ENCODE results near the gene HOXB4.

HOXB4 gene

DNA sequence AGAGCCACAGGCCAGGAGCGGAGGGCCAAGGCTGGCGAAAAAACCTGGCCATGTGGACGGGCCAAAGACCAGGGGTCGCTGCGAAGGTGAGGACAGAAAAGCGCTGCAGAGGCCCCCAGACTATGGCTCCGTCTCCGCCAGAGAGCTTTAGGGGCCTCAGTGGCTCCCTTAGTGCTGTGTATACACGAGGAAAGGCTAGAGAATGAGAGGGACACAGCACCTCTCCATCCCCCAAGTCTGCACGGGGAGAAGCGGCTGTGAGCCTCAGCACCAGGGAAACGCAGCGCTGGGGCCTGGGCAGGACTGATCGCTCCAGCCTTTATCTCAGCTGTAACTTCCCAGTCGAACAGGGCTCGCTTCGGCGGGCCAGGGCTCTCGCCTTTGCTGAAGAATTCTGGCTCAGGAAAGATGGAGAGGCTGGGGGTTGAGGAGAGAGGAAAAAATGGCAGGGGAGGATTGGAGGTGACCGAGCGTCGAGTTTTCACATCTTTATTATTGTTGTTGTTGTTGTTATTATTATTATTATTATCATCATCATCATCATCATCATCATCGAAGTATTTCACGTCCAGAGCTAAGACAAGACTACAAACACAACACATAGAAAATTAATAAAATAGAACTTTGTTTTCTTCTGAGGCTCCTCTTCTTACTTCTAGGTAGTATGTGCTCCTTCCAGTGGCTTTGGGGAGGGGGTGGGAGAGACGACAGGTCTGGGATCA, 17.3 kb upstream of the HOXB4 start:
- Histone ChIP-seq H3K79me2 (ENCODE audit: control insufficient read depth, low read length) (no peaks in the 10 kb centered on the region), H3K9me2 (replicated peaks; ENCODE audit: control insufficient read depth, low read length) (no peaks in the 10 kb centered on the region), H3K9me3 (ENCODE audit: control insufficient read depth, insufficient read depth, low read length) (no peaks in the 10 kb centered on the region), H4K20me1 (ENCODE audit: control insufficient read depth, insufficient read depth, low read depth, low read length) (peaks cover 3% of the 10 kb centered on the region; the same call in 1 of the 2 replicates), H3K36me3 (ENCODE audit: control insufficient read depth, low read length) (no peaks in the 10 kb centered on the region), H3K27me3 (ENCODE audit: control insufficient read depth, low read length) (peaks cover 73% of the 10 kb centered on the region), H3K27ac (ENCODE audit: low read depth, low read length) (no peak overlapping the region), H3K4me3 (ENCODE audit: low read length) (no peak overlapping the region), H3F3A (ENCODE audit: control insufficient read depth, insufficient read depth) (no peaks in the 10 kb centered on the region), H3K4me1 (ENCODE audit: control insufficient read depth, low read length) (peaks cover 4% of the 10 kb centered on the region; the same call in 1 of the 2 replicates), H3K4me2 (ENCODE audit: low read length) (no peak overlapping the region)
- no peak for TF ChIP-seq EZH2phosphoT487 (IDR thresholded peaks at IDR 0.05; ENCODE audit: borderline replicate concordance, low read length)

DNA sequence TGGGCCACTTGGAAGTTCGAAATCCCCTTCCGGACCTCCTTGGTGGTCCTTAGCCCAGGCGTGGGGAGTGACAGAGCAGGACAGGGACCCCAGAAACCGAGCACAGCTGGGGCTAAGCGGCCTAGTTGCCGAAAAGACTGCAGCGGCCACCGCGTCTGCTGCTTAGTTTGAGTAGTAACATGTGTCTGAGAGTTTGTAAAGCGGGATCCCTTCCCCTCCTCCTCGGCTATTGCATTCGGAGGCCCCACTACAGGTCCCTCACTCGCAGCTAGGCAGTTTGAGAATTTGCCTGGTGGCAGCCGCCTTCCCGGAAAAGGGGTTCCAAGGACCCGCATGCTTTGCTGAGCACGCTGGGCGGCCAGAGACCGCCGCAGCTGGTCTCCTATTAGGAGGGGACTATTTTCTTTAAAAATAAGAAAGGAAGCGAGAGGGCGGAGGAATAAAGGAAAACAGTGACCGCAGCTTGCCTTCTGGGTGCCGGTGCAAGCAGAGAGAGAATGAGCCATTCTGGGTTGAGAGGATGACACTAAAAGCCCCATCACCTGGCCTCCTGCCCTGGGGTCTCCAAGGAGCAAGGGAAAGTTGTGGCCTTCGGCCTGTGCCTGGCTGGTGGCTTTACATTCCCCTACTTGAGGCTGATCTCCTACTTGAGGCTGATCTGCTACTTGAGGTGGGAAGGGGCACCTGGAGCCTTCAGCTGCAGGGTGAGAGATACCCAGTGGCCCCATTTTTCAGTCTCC, 16.6 kb upstream of the HOXB4 start:
- Histone ChIP-seq H3K4me3 (ENCODE audit: low read length) (no peak overlapping the region), H3K9me3 (ENCODE audit: control insufficient read depth, insufficient read depth, low read length) (no peaks in the 10 kb centered on the region), H3K79me2 (ENCODE audit: control insufficient read depth, low read length) (no peaks in the 10 kb centered on the region), H3K4me1 (ENCODE audit: control insufficient read depth, low read length) (peaks cover 4% of the 10 kb centered on the region; the same call in 1 of the 2 replicates), H3K4me2 (ENCODE audit: low read length) (no peak overlapping the region), H4K20me1 (ENCODE audit: control insufficient read depth, insufficient read depth, low read depth, low read length) (peaks cover 3% of the 10 kb centered on the region; the same call in 1 of the 2 replicates), H3F3A (ENCODE audit: control insufficient read depth, insufficient read depth) (no peaks in the 10 kb centered on the region), H3K36me3 (ENCODE audit: control insufficient read depth, low read length) (no peaks in the 10 kb centered on the region), H3K9me2 (replicated peaks; ENCODE audit: control insufficient read depth, low read length) (no peaks in the 10 kb centered on the region), H3K27me3 (ENCODE audit: control insufficient read depth, low read length) (peaks cover 73% of the 10 kb centered on the region), H3K27ac (ENCODE audit: low read depth, low read length) (no peak overlapping the region)
- TF ChIP-seq EZH2phosphoT487 (IDR thresholded peaks at IDR 0.05; ENCODE audit: borderline replicate concordance, low read length) = no peak
- TF ChIP-seq, protein P1, sequence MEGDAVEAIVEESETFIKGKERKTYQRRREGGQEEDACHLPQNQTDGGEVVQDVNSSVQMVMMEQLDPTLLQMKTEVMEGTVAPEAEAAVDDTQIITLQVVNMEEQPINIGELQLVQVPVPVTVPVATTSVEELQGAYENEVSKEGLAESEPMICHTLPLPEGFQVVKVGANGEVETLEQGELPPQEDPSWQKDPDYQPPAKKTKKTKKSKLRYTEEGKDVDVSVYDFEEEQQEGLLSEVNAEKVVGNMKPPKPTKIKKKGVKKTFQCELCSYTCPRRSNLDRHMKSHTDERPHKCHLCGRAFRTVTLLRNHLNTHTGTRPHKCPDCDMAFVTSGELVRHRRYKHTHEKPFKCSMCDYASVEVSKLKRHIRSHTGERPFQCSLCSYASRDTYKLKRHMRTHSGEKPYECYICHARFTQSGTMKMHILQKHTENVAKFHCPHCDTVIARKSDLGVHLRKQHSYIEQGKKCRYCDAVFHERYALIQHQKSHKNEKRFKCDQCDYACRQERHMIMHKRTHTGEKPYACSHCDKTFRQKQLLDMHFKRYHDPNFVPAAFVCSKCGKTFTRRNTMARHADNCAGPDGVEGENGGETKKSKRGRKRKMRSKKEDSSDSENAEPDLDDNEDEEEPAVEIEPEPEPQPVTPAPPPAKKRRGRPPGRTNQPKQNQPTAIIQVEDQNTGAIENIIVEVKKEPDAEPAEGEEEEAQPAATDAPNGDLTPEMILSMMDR (IDR thresholded peaks at IDR 0.05; ENCODE audit: low read depth, low read length, poor library complexity, severe bottlenecking) = no peak

DNA sequence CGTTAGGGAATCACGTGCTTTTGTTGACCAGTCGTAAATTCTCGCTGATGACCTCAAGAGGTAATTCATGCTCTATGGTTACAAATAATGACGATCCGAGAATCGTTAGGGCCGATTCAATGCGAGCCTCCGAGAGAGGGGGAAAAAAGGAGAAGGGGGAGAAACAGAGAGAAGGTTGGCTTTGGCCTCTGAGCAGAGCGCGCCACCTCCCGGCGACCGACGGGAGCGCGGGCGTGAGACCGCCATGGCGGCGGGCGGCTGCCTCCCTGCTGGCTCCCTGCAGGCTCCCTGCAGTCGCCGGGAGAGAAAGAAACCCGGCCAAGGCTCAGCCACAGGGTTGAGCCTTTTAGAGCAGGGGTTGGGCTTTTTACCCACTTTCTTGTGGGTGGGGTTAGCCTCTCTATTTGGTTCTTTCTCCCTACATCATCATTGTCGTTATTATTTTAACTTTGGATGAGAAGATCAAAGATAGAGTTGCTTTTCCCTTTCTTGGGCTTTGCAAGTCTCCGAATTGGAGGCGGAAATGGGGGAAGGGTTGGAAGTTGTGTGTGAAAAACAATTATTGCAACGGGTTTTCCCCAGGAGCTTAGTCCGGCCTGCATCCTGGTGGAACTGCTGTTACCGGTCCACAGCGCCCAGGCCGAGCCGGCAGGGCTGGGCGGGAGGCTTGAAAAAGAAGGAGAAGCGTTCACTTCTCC, 15.8 kb upstream of the HOXB4 start:
- no peaks in the 10 kb centered on the region for H3K36me3 ChIP-seq (ENCODE audit: control insufficient read depth, low read length)
- H3K4me2 ChIP-seq (ENCODE audit: low read length) = no peak overlapping the region
- peaks cover 73% of the 10 kb centered on the region for H3K27me3 ChIP-seq (ENCODE audit: control insufficient read depth, low read length)
- H3K79me2 ChIP-seq (ENCODE audit: control insufficient read depth, low read length) = no peaks in the 10 kb centered on the region
- H3K27ac ChIP-seq (ENCODE audit: low read depth, low read length) = no peak overlapping the region
- H3K4me3 ChIP-seq (ENCODE audit: low read length) = no peak overlapping the region
- H3K9me2 ChIP-seq (replicated peaks; ENCODE audit: control insufficient read depth, low read length) = no peaks in the 10 kb centered on the region
- H3K9me3 ChIP-seq (ENCODE audit: control insufficient read depth, insufficient read depth, low read length) = no peaks in the 10 kb centered on the region
- H4K20me1 ChIP-seq (ENCODE audit: control insufficient read depth, insufficient read depth, low read depth, low read length) = peaks cover 3% of the 10 kb centered on the region; the same call in 1 of the 2 replicates
- H3K4me1 ChIP-seq (ENCODE audit: control insufficient read depth, low read length) = peaks cover 4% of the 10 kb centered on the region; the same call in 1 of the 2 replicates
- TF ChIP-seq EZH2phosphoT487 (IDR thresholded peaks at IDR 0.05; ENCODE audit: borderline replicate concordance, low read length) = no peak
- TF ChIP-seq, protein P1 (IDR thresholded peaks at IDR 0.05; ENCODE audit: low read depth, low read length, poor library complexity, severe bottlenecking) = peak; percentile 81
- H3F3A ChIP-seq (ENCODE audit: control insufficient read depth, insufficient read depth) = no peaks in the 10 kb centered on the region
